Endothelial cell of umbilical vein (primary cell): Measurements from ENCODE around the gene GNB1L. TPM values are rescaled to one million over a fixed set of nuclear protein-coding genes. Genes with fewer than 3 reads are reported as not detected.

ENCODE experiments used
- BruUV-seq: library from RNA; stranded (reverse); fragments of 400-500 nt; replicated peaks from 2 replicates; lab custom pipeline; 2021; lab: Mats Ljungman, UMichigan
- CTCF ChIA-PET: fragments of 300-600, 350-600 bp; sonication (Branson Sonifier 250); formaldehyde crosslinking; loops from one replicate; lab custom pipeline; 2021; ENCODE audit warnings: antibody characterized with exemption, inconsistent platforms; lab: Charles Lee
- POLR2A ChIA-PET: fragments of 300-600, 350-600 bp; sonication (Branson Sonifier 250); formaldehyde crosslinking; loops from one replicate; lab custom pipeline; 2021; ENCODE audit warnings: antibody characterized with exemption, inconsistent platforms; lab: Charles Lee
- DNase-seq: peaks from one replicate; pipeline ENCODE4 v3.0.0-alpha.2; 2011; ENCODE audit warnings: low read depth, low spot score
- FAIRE-seq: peaks from 2 replicates; lab custom pipeline; 2011; peaks lifted over from hg19 to GRCh38; lab: Jason Lieb, UNC
- H2AFZ ChIP-seq: 2 replicates; pipeline ENCODE4 v1.6.0; 2012; ENCODE audit warnings: low read depth, low read length, control low read depth, inconsistent platforms
- H3K27ac ChIP-seq: 2 replicates; pipeline ENCODE4 v1.5.1; 2011; ENCODE audit warnings: low read depth, mild to moderate bottlenecking, control low read depth, low read length, moderate library complexity; ENCODE audit not compliant: insufficient read depth
- H3K27me3 ChIP-seq, 2 experiments: 2 replicates each; pipeline versions ENCODE4 v1.6.0 to v1.6.1; 2011; ENCODE audit warnings: low read length in 2 of 2, mixed read lengths in 1 of 2; ENCODE audit not compliant: control insufficient read depth in 2 of 2, insufficient read depth in 2 of 2
- H3K36me3 ChIP-seq, 2 experiments: 2 replicates in 1 of 2; 3 replicates in 1 of 2; pipeline ENCODE4 v1.5.1; 2011; ENCODE audit warnings: low read length in 2 of 2, mild to moderate bottlenecking in 1 of 2, moderate library complexity in 1 of 2; ENCODE audit not compliant: control insufficient read depth in 2 of 2, insufficient read depth in 2 of 2; ENCODE audit errors: extremely low read depth in 1 of 2
- H3K4me1 ChIP-seq: 3 replicates; pipeline ENCODE4 v1.5.1; 2011; ENCODE audit warnings: mild to moderate bottlenecking, low read length; ENCODE audit not compliant: control insufficient read depth, insufficient read depth; ENCODE audit errors: extremely low read depth
- H3K4me2 ChIP-seq: 2 replicates; pipeline ENCODE4 v1.6.1; 2011; ENCODE audit warnings: low read length, control low read depth, mixed read lengths; ENCODE audit not compliant: insufficient read depth
- H3K4me3 ChIP-seq, 3 experiments: fragments of 200-600 bp in 1 of 3; sonication (generic), shearing (Covaris generic) in 1 of 3; replicated peaks in 1 of 3; 2 replicates each; pipeline ENCODE4 v1.5.1; 2011 to 2016; ENCODE audit warnings: control low read depth in 3 of 3, low read length in 3 of 3, mild to moderate bottlenecking in 2 of 3, inconsistent platforms in 1 of 3, low read depth in 1 of 3, moderate library complexity in 1 of 3; ENCODE audit not compliant: insufficient read depth in 1 of 3
- H3K79me2 ChIP-seq: 2 replicates; pipeline ENCODE4 v1.6.0; 2012; ENCODE audit warnings: low read length, inconsistent platforms; ENCODE audit not compliant: control insufficient read depth, insufficient read depth
- H3K9ac ChIP-seq: replicated peaks from 2 replicates; pipeline ENCODE3; 2011; ENCODE audit warnings: low read length, control low read depth; ENCODE audit not compliant: insufficient read depth; ENCODE audit errors: extremely low read depth
- H3K9me1 ChIP-seq: replicated peaks from 3 replicates; pipeline ENCODE4 v1.6.0; 2011; ENCODE audit warnings: mild to moderate bottlenecking, low read length; ENCODE audit not compliant: control insufficient read depth, insufficient read depth; ENCODE audit errors: extremely low read depth
- H3K9me3 ChIP-seq: replicated peaks from 2 replicates; pipeline ENCODE4 v1.5.1; 2012; ENCODE audit warnings: low read length, inconsistent platforms; ENCODE audit not compliant: control insufficient read depth, insufficient read depth
- H4K20me1 ChIP-seq: replicated peaks from 2 replicates; pipeline ENCODE3; 2011; ENCODE audit warnings: mild to moderate bottlenecking, low read length; ENCODE audit not compliant: control insufficient read depth, insufficient read depth; ENCODE audit errors: extremely low read depth
- CTCF ChIP-seq, 2 donors: IDR thresholded peaks; 1 replicate in 1 of 2; 2 replicates in 1 of 2; pipeline ENCODE4 v1.5.1; 2011; ENCODE audit warnings: low read length in 2 of 2, mild to moderate bottlenecking in 2 of 2, moderate library complexity in 2 of 2, control low read depth in 1 of 2, inconsistent platforms in 1 of 2, low read depth in 1 of 2; ENCODE audit not compliant: insufficient read depth in 1 of 2; ENCODE audit errors: extremely low read depth in 1 of 2
- EZH2 ChIP-seq: IDR thresholded peaks from 2 replicates; pipeline ENCODE4 v1.6.1; 2012; ENCODE audit warnings: borderline replicate concordance, low read depth, mild to moderate bottlenecking, moderate library complexity, low read length, inconsistent platforms; ENCODE audit not compliant: severe bottlenecking
- GATA2 ChIP-seq: IDR thresholded peaks from 2 replicates; pipeline ENCODE4 v1.7.0; 2011; ENCODE audit warnings: low read depth, mild to moderate bottlenecking, moderate library complexity, mixed read lengths, low read length; ENCODE audit not compliant: insufficient read length, insufficient read depth
- JUN ChIP-seq: IDR thresholded peaks from 2 replicates; pipeline ENCODE4 v1.6.1; 2011; ENCODE audit warnings: borderline replicate concordance, low read depth; ENCODE audit not compliant: insufficient read length, insufficient read depth
- MAX ChIP-seq: IDR thresholded peaks from 2 replicates; pipeline ENCODE4 v1.6.1; 2011; ENCODE audit not compliant: insufficient read depth, insufficient read length
- MYC ChIP-seq: IDR thresholded peaks from one replicate; pipeline ENCODE4 v1.6.1; 2011; ENCODE audit warnings: mild to moderate bottlenecking, low read depth, low read length
- POLR2A ChIP-seq: IDR thresholded peaks from 2 replicates; pipeline ENCODE4 v1.6.1; 2012; ENCODE audit warnings: low read depth, mild to moderate bottlenecking, control low read depth, low read length
- POLR2AphosphoS5 ChIP-seq: IDR thresholded peaks from 2 replicates; pipeline ENCODE4 v1.6.1; 2012; ENCODE audit warnings: low read depth, mild to moderate bottlenecking, control low read depth, low read length, moderate library complexity; ENCODE audit not compliant: insufficient read depth
- dilution Hi-C: fragments of 300-500 bp; cut with MboI; formaldehyde crosslinking; loops from one replicate; pipeline ENCODE4 v1.15.0; 2019; ENCODE audit warnings: low sequenced_read_pairs; ENCODE audit not compliant: extremely low pct_ligation_motif_present
- intact Hi-C: fragments of 100-400 bp; cut with micrococcal nuclease; formaldehyde crosslinking; loops from one replicate; pipeline ENCODE4 v1.10.0; 2022
- polyA plus RNA-seq, 4 experiments: library from polyadenylated mRNA; depleted of rRNA in 3 of 4; stranded (reverse) in 3 of 4; unstranded in 1 of 4; fragments of >200 nt; gene quantifications; 2 replicates each; pipeline versions ENCODE4 v1.2.1 to v1.2.3, GENCODE V29; 2011 to 2012; ENCODE audit warnings: missing spikeins in 1 of 4
- total RNA-seq: library from RNA; stranded (reverse); gene quantifications from 2 replicates; pipeline ENCODE4 v1.2.3, GENCODE V29; 2021

The GNB1L gene
- total and polyA plus RNA-seq, 2 donors (not counting 3 experiments of a cell fraction or from before 2014, with no cell fraction given) = 5.4 to 5.9 TPM

- Histone ChIP-seq H2AFZ (no peak overlapping the region), H3K9ac (no peak overlapping the region), H4K20me1 (no peaks in the 10 kb centered on the region), H3K9me3 (no peaks in the 10 kb centered on the region), H3K4me1 (no peaks in the 10 kb centered on the region), H3K79me2 (no peaks in the 10 kb centered on the region), H3K4me2 (no peak overlapping the region), H3K27ac (no peak overlapping the region), H3K27me3 (no peaks in the 10 kb centered on the region), H3K4me3 (no peak overlapping the region), H3K36me3 (no peaks in the 10 kb centered on the region), H3K9me1 (no peaks in the 10 kb centered on the region)
- intact Hi-C loops (no loop called here), dilution Hi-C loops (no loop called here)
- FAIRE-seq = no peak
- ChIA-PET POLR2A (no interaction called here), CTCF (interaction anchor here (0.7 to 1.0 kb wide), 2 partner anchors 59 to 120 kb away, joined by 3 read pairs; no protein-coding TSS in a partner anchor)
- BruUV-seq = no TSS peak
- DNase-seq = no peak
- TF ChIP-seq MAX (no peak), POLR2AphosphoS5 (no peak), GATA2 (no peak), CTCF (IDR thresholded peaks at IDR 0.05; ENCODE audit: extremely low read depth in 1 of 2, insufficient read depth in 1 of 2, low read depth in 1 of 2, low read length in 2 of 2) (no peak), POLR2A (no peak), EZH2 (no peak), JUN (no peak), MYC (no peak)
Observed at GRCh38 chr22:19789828-19790227, 64.8 kb downstream of the GNB1L start.
